WTC11 (cell line): ENCODE results near the gene TBC1D17.

Experiments used
- ARID4B ChIP-seq: sonication (generic); formaldehyde crosslinking; IDR thresholded peaks from 2 replicates; pipeline ENCODE4 v1.8.0; 2023; ENCODE audit warnings: missing genetic modification reagents, mild to moderate bottlenecking, borderline replicate concordance
- ATF3 ChIP-seq: sonication (generic); formaldehyde crosslinking; conservative IDR thresholded peaks from 2 replicates; pipeline ENCODE4 v1.8.1; 2022; ENCODE audit warnings: mild to moderate bottlenecking, missing genetic modification reagents
- CBFB ChIP-seq: sonication (generic); formaldehyde crosslinking; IDR thresholded peaks from 2 replicates; pipeline ENCODE4 v1.8.1; 2022; ENCODE audit warnings: mild to moderate bottlenecking, low read depth, missing genetic modification reagents
- NFE2L1 ChIP-seq: sonication (generic); formaldehyde crosslinking; IDR thresholded peaks from 2 replicates; pipeline ENCODE4 v1.8.1; 2023; ENCODE audit warnings: missing genetic modification reagents
- SMAD4 ChIP-seq: sonication (generic); formaldehyde crosslinking; IDR thresholded peaks from 2 replicates; pipeline ENCODE4 v1.8.0; 2022; ENCODE audit warnings: mild to moderate bottlenecking, missing genetic modification reagents
- SP1 ChIP-seq: sonication (generic); formaldehyde crosslinking; conservative IDR thresholded peaks from 2 replicates; pipeline ENCODE4 v1.8.1; 2022; ENCODE audit warnings: missing genetic modification reagents
- TCF7 ChIP-seq: sonication (generic); formaldehyde crosslinking; IDR thresholded peaks from 2 replicates; pipeline ENCODE4 v1.8.0; 2022; ENCODE audit warnings: mild to moderate bottlenecking, low read depth, missing genetic modification reagents, moderate library complexity
- TEAD4 ChIP-seq: sonication (generic); formaldehyde crosslinking; IDR thresholded peaks from 2 replicates; pipeline ENCODE4 v1.8.0; 2022; ENCODE audit warnings: mild to moderate bottlenecking, missing genetic modification reagents
- ZNF423 ChIP-seq: fragments of 250-450 bp; sonication (Bioruptor Pico); IDR thresholded peaks from 2 replicates; pipeline ENCODE4 v2.1.2; 2022; ENCODE audit warnings: mild to moderate bottlenecking, moderate library complexity
- TF ChIP-seq, protein P1 (sequence below): fragments of 200-600 bp; IDR thresholded peaks from 2 replicates; pipeline ENCODE4 v1.8.0; 2022; ENCODE audit warnings: antibody characterized with exemption
- TF ChIP-seq, protein P2 (sequence below): sonication (generic); formaldehyde crosslinking; IDR thresholded peaks from 2 replicates; pipeline ENCODE4 v1.8.0; 2022; ENCODE audit warnings: mild to moderate bottlenecking, missing genetic modification reagents

GRCh38 chr19:49887665-49888509 lies 10.4 kb downstream of the TBC1D17 start:
- TF ChIP-seq, protein P1, sequence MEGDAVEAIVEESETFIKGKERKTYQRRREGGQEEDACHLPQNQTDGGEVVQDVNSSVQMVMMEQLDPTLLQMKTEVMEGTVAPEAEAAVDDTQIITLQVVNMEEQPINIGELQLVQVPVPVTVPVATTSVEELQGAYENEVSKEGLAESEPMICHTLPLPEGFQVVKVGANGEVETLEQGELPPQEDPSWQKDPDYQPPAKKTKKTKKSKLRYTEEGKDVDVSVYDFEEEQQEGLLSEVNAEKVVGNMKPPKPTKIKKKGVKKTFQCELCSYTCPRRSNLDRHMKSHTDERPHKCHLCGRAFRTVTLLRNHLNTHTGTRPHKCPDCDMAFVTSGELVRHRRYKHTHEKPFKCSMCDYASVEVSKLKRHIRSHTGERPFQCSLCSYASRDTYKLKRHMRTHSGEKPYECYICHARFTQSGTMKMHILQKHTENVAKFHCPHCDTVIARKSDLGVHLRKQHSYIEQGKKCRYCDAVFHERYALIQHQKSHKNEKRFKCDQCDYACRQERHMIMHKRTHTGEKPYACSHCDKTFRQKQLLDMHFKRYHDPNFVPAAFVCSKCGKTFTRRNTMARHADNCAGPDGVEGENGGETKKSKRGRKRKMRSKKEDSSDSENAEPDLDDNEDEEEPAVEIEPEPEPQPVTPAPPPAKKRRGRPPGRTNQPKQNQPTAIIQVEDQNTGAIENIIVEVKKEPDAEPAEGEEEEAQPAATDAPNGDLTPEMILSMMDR = no peak
- TF ChIP-seq, protein P2, sequence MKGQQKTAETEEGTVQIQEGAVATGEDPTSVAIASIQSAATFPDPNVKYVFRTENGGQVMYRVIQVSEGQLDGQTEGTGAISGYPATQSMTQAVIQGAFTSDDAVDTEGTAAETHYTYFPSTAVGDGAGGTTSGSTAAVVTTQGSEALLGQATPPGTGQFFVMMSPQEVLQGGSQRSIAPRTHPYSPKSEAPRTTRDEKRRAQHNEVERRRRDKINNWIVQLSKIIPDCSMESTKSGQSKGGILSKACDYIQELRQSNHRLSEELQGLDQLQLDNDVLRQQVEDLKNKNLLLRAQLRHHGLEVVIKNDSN (CRISPR knock-in tag) = no peak
- TF ChIP-seq ARID4B = no peak
- TF ChIP-seq SMAD4 (CRISPR knock-in tag) = no peak
- TF ChIP-seq TCF7 = no peak
- TF ChIP-seq SP1 (CRISPR knock-in tag) = no peak
- TF ChIP-seq ATF3 (CRISPR knock-in tag) = no peak
- no peak for TF ChIP-seq NFE2L1 (CRISPR knock-in tag)
- TF ChIP-seq CBFB = no peak
- no peak for TF ChIP-seq ZNF423 (CRISPR knock-in tag)
- no peak for TF ChIP-seq TEAD4 (CRISPR knock-in tag)
